Colonic mucosa (tissue), 4 donors: ENCODE results near the gene HIVEP3. TPM values are rescaled to one million over a fixed set of nuclear protein-coding genes. Genes with fewer than 3 reads are reported as not detected.

Experiments
- DNase-seq: peaks from one replicate; pipeline ENCODE4 v3.0.0-alpha.2; 2020
- H3K27ac ChIP-seq: fragments of 200-600 bp; one replicate; pipeline ENCODE4 v1.8.0; 2021
- H3K27me3 ChIP-seq: fragments of 200-600 bp; one replicate; pipeline ENCODE4 v1.8.0; 2021
- H3K36me3 ChIP-seq: fragments of 200-600 bp; one replicate; pipeline ENCODE4 v1.8.0; 2021
- H3K4me1 ChIP-seq: fragments of 200-600 bp; one replicate; pipeline ENCODE4 v1.8.0; 2021; ENCODE audit warnings: mild to moderate bottlenecking
- H3K4me3 ChIP-seq: fragments of 200-600 bp; one replicate; pipeline ENCODE4 v1.8.0; 2021
- H3K9ac ChIP-seq, 2 donors: one replicate each; pipeline ENCODE4 v1.7.0; 2013; ENCODE audit warnings: control low read depth in 2 of 2, low read depth in 2 of 2, low read length in 2 of 2
- H3K9me3 ChIP-seq: fragments of 200-600 bp; one replicate; pipeline ENCODE4 v1.8.0; 2021
- CTCF ChIP-seq: fragments of 200-600 bp; IDR thresholded peaks from one replicate; pipeline ENCODE4 v1.8.0; 2022; ENCODE audit warnings: antibody characterized with exemption, mild to moderate bottlenecking
- intact Hi-C: fragments of 100-400 bp; cut with DNase I; formaldehyde crosslinking; loops from one replicate; pipeline ENCODE4 v1.14.1; 2022
- total RNA-seq, 2 donors: library from RNA; stranded (reverse); fragmentation: NEBNext Ultra II Directional in 1 of 2; extraction: Animal tissue kit (Norgen Biotek cat#: 25700) in 1 of 2; gene quantifications; one replicate each; pipeline ENCODE4 v1.2.1, GENCODE V29; 2021
- donor health status: healthy.
- donor health status: DM: no; HTN: no; CAD: no.
- donor health status: DM: no; HTN: no; CAD: no.

The HIVEP3 gene
- total RNA-seq, 2 donors from 2014 or later = 1.9 to 3.3 TPM

GRCh38 chr1:41943717-41944116 is 25.0 kb upstream of the HIVEP3 start:
- Histone ChIP-seq H3K4me3 (no peak overlapping the region), H3K9me3 (no peaks in the 10 kb centered on the region), H3K9ac (no peak overlapping the region), H3K27ac (no peak overlapping the region), H3K27me3 (no peaks in the 10 kb centered on the region), H3K36me3 (no peaks in the 10 kb centered on the region), H3K4me1 (no peaks in the 10 kb centered on the region)
- no peak for DNase-seq
- TF ChIP-seq CTCF = no peak
- intact Hi-C loops = no loop called here

- no peak overlapping the region for H3K27ac ChIP-seq
- H3K4me3 ChIP-seq = no peak overlapping the region
- H3K36me3 ChIP-seq = no peaks in the 10 kb centered on the region
- H3K27me3 ChIP-seq = no peaks in the 10 kb centered on the region
- H3K9me3 ChIP-seq = no peaks in the 10 kb centered on the region
- intact Hi-C loops = no loop called here
- no peak overlapping the region for H3K9ac ChIP-seq
- TF ChIP-seq CTCF = no peak
- no peaks in the 10 kb centered on the region for H3K4me1 ChIP-seq
- no peak for DNase-seq
Measured at GRCh38 chr1:41942278-41942677, 23.6 kb upstream of the HIVEP3 start.

DNA sequence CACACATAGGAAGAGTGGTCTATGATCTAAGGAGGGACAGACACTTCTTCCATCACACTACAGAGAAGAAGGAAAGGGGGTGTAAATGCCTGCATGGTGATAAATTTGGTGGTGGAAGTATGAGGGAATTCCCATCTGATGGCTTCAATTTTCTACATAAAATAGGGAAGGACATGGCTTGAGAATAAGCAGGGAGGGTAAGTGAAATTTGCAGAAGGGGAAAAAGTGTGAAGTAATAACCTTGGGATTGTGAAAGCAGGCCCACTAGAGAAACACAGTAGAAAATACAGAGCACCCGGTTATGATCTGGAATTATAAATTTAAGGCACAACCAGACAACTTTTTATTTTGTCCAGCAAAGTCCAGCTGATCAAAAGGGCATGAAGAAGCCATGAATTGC is 22.7 kb upstream of the HIVEP3 start:
- Histone ChIP-seq H3K27me3 (no peaks in the 10 kb centered on the region), H3K36me3 (no peaks in the 10 kb centered on the region), H3K4me3 (no peak overlapping the region), H3K27ac (no peak overlapping the region), H3K9me3 (no peaks in the 10 kb centered on the region), H3K4me1 (no peaks in the 10 kb centered on the region), H3K9ac (no peak overlapping the region)
- intact Hi-C loops = no loop called here
- no peak for DNase-seq
- no peak for TF ChIP-seq CTCF

DNA sequence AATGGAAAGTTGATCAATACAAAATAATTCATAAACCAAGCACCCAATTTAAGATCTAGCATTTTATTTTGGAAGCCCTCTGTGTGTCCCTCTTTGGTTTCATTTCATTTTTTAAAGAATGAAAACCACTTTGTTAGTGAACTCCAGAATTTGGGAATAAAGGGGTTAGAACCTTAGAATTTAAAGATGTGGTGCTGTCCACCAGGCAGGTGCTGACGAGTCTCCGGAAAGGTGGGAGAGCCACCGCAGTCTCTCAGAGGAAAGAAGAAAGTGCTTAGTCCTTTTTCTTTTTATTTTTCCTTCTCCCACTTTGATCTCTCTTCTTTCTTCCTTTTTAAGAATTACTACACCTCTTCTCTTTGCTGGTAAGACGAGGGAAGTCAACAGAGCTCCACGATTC is 20.5 kb upstream of the HIVEP3 start:
- no peak overlapping the region for H3K27ac ChIP-seq
- intact Hi-C loops = no loop called here
- no peak overlapping the region for H3K9ac ChIP-seq
- H3K9me3 ChIP-seq = no peaks in the 10 kb centered on the region
- no peak for TF ChIP-seq CTCF
- H3K4me3 ChIP-seq = no peak overlapping the region
- no peaks in the 10 kb centered on the region for H3K4me1 ChIP-seq
- no peaks in the 10 kb centered on the region for H3K36me3 ChIP-seq
- DNase-seq = no peak
- no peaks in the 10 kb centered on the region for H3K27me3 ChIP-seq

DNA sequence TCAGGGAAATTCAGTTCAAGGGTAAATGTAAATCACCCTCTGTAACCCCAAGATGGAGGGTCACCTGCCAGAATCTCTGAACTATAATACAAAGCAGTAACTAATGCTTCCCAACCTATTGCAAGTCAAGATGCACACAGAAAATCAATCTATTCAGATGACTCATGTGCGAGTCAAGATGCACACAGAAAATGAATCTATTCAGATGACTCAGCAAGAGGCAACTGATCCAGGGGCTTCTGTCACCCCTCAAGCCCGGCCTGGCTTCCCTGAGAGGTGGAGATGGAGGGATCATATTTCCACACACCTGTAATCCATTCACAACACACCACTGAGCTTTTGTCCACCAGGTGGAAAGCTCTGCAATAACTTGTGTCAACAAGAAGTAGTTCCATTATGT is 17.4 kb upstream of the HIVEP3 start:
- intact Hi-C loops = no loop called here
- no peak overlapping the region for H3K9ac ChIP-seq
- no peak overlapping the region for H3K27ac ChIP-seq
- no peaks in the 10 kb centered on the region for H3K36me3 ChIP-seq
- H3K27me3 ChIP-seq = no peaks in the 10 kb centered on the region
- no peak for DNase-seq
- TF ChIP-seq CTCF = no peak
- H3K9me3 ChIP-seq = no peaks in the 10 kb centered on the region
- no peak overlapping the region for H3K4me3 ChIP-seq
- H3K4me1 ChIP-seq = no peaks in the 10 kb centered on the region

DNA sequence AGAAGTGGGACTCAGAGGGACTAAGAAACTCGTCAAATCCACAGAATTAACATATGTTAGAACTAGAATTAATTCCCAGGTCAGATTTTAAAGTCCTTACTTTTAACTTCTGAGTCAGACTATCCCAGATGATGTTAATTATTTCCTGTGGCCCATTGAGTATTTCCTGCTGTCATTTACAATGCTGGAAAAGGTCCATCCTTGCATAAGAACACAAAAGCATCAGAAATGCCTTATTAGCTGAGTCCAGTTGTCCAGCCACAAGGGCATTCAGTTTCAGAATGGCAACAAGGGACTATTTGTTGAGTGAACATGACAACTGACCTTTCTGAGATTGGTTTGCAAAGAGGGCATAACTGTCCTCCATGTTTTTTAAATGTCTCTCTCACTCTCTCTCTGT is 16.5 kb upstream of the HIVEP3 start:
- Histone ChIP-seq H3K27ac (no peak overlapping the region), H3K4me3 (no peak overlapping the region), H3K9me3 (no peaks in the 10 kb centered on the region), H3K4me1 (no peaks in the 10 kb centered on the region), H3K9ac (no peak overlapping the region), H3K27me3 (no peaks in the 10 kb centered on the region), H3K36me3 (no peaks in the 10 kb centered on the region)
- intact Hi-C loops = no loop called here
- DNase-seq = no peak
- no peak for TF ChIP-seq CTCF
